NCI-H748 treated with DMSO at 0.1 percent for 48 hours (cell line): ENCODE results near the gene FOXF1.

Source experiments
- DNase-seq: peaks from one replicate; lab custom pipeline; 2025; lab: John Stamatoyannopoulos, UW

The FOXF1 gene

DNA sequence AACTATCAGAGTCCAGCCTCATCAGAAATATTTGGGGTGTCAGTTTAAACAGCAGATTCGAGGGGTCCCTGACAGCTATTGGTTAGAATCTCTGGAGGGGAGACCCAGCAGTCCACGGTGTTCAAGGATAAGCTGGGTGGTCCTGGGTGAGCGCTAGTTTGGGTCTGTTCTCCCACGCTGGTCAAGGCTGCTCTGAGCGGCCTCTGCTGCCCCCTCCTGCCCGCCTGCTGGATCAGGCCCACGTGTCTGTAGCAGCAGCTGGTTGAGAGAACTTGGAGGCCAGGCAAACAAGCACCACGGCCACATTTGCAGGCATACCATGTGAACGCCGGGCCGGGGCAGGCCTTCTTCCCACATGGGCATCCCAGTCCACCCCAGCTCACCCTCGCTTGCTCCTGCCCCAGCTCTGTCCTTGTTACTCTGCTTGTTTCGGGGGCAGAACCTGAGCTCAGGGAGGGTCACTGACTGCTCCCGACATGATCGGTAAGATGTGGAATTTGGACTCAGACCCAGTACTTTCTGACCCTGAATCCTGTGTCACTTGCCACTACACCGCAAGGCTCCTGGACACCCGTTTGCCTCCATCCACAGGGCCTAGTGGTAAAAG is 7.4 kb downstream of the FOXF1 start:
- peak; percentile 7 for DNase-seq

DNA sequence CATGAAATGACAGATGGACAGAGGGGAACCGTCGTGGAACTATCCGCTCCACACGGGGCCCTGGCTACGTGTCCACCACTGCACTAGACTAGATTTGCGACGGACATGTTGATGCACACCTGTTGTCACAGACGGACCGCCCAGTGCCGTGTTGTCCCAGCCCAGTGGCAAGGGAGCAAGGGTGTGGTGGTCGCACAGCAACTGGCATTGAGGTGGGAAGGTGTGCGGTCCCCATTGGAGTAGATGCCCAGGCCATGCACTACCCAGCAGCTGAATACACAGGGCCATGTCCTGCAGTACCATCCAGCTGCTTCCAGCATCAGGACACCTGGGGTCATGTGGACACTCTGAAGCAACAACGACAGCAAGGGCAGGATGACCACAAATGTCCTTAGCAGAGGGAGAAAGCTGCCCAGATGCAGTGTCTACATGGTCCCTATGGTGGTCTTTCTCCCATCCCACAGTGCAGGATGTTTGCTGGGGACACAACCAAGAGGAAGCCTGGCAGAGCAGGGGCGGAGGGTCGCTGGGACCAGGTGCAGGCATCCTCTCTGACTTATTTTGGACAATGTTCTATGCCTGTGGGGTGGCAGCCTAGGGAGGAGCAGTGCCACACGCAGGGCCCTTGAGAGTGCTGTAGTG is 8.8 kb downstream of the FOXF1 start:
- no peak for DNase-seq

- no peak for DNase-seq
Observed at GRCh38 chr16:86519649-86520316, 9.5 kb downstream of the FOXF1 start.

DNA sequence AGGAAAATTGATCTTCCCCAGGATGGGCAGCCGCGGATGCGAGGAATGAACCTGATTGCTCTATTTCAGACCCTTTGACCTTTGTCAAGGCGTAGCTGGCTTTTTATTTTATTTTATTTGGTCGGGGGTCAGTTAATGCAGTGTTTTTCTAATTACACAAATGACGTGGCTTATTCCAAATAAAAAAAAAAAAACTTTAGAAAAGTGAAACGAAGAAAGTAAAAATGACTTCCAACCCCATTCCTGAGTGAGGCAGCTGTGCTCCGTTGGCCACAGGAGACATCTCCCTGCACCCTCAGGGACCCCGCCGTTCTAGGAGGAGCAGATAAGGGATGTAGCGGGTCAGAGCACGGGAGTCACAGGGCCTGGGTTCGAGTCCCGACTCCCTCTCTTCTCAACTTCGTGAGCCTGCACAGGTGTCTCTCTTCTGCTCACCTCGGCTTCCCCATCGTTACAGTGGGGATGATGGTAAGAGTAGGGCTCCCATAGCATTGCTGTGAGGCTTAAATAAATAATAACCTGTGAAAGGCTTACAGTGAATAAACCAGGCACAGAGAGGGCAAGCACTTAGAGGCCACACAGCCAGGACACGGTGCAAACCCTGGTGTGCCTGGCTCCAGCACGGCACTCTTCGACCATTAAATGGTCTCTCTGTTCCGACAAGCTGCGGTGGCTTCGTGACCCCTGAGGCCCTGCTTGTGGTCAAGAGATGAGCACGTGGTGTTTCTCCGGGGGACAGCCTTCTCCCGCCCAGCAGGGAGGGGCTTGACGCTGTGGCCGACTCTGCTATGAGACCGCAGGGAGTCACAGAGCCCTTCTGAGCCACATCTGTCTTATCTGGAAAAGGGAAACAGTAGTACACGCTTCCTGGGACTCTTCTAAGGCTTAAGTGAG is 10.2 kb downstream of the FOXF1 start:
- DNase-seq, result no peak

DNA sequence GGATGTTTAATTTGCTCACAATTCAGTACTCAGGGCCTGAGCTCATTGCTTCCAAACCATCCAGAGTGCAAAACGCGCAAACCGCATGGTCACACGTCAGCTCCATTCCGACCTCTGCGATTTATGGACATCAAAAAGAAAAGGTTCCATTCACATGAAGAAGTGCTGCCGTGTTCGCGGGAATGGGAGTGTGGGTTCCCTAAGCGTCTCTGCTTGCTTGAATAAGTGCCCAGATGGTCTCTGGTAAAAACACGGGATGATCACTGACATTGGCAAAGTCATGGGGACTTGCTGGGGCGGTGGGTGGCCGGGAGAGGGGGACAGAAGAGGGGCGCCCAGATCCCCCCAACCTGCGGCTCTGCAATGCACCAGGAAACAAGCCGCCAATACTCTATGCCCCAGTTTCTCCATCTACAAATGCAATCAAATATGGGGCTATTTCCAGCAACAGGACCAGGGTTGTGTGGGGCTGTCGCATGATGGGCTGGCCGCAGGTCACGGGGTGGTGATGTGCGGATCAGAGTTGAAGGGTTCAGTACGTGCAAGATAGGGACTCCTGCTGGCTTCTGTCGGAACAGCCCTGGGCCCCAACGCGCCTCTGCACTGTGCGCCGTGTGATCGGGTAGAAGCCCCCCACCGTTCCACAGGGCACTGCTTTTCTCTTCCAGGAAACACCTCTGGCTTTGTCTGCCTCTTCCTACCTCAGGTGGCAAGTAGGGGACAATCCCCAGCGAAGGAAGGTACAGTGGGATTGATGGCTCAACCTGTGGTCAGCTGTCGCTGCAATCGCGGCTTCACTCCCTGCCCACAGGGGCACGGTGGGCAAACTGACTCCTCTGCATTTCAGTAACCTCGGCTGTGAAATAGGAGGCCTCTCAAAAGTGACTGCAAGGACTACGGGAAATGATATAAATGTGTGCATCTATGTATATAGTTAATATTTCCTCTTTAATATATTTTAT is 11.2 kb downstream of the FOXF1 start:
- DNase-seq, result no peak

DNA sequence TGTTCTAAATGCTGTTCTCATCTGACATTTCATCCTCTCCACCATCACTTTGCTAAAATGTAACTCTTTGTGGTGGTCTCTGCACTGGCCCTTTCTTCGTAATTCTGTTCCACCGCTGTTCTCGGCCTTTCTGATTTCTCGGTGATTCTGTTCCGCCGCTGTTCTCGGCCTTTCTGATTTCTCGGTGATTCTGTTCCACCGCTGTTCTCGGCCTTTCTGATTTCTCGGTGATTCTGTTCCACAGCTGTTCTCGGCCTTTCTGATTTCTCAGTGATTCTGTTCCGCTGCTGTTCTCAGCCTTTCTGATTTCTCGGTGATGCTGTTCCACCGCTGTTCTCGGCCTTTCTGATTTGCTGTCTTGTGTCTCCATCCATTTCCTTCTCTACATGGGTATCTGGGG is 12.3 kb downstream of the FOXF1 start:
- no peak for DNase-seq

DNA sequence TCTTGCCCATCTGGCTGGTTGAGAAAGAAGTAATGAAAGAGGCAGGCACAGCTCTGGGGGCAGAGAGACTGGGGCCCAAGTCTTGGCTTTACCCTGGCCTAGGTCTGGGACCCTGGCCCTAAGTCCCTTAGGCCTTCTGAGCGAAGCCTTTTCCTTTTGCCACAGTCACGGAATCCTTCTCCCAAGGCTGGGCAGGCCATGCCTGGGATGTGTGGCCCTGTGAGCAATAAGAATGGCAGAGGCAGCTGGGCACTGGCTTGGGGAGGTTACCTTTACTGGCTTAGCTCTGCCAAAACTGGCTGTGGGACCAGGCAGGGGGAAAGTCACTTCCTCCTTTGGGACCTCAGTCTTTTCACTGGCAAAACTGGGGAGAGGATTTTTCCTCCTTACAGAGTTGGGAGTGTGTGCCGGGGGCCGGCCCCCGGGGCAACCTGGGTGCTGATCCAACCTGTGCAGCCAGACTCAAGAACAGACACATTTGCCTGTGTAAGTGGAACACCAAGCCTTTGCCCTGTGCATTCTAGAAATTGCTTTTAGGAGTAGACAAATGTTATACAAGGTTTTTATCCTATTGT is 12.9 kb downstream of the FOXF1 start:
- no peak for DNase-seq

DNA sequence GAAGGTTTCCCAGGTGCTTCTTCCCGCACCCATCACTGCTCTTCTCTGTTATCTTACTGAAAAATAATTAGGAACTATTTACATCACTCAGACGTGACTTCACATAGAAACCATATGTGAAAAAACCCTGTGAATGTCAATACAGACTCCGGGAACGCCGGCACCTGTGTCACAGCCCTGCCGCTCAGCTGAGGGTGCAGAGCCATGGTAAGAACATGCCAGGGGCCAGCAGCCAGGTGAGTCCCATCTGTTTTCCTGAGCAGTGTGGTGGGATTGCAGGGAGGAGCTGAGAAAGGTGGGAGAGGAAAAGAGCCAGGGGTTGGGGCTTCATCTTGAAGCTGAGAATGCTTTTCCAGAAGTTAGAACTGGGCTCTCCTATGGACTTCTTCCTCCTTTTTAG is 13.7 kb downstream of the FOXF1 start:
- DNase-seq, result no peak

- DNase-seq, result no peak
Observed at GRCh38 chr16:86525696-86526095, 15.4 kb downstream of the FOXF1 start.

DNA sequence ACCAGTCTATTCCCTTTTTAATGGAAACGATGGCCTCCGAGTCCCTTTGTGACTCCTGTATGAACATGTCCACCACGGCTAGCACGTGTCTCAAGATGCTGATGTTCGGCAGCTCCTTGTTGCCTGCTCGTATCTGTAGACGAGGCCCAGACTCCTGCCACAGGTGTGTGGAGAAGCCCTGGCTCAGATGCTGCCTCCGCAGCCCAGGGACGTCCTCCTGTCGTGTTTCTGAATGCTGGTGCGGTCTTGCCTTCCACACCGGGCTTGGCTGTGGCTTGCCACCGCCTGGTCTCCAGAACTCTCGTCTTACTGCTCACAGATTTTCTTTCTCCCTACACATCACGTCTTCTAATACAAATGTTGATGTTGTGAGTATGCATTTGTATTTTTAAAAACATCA is 17.0 kb downstream of the FOXF1 start:
- DNase-seq, result no peak

DNA sequence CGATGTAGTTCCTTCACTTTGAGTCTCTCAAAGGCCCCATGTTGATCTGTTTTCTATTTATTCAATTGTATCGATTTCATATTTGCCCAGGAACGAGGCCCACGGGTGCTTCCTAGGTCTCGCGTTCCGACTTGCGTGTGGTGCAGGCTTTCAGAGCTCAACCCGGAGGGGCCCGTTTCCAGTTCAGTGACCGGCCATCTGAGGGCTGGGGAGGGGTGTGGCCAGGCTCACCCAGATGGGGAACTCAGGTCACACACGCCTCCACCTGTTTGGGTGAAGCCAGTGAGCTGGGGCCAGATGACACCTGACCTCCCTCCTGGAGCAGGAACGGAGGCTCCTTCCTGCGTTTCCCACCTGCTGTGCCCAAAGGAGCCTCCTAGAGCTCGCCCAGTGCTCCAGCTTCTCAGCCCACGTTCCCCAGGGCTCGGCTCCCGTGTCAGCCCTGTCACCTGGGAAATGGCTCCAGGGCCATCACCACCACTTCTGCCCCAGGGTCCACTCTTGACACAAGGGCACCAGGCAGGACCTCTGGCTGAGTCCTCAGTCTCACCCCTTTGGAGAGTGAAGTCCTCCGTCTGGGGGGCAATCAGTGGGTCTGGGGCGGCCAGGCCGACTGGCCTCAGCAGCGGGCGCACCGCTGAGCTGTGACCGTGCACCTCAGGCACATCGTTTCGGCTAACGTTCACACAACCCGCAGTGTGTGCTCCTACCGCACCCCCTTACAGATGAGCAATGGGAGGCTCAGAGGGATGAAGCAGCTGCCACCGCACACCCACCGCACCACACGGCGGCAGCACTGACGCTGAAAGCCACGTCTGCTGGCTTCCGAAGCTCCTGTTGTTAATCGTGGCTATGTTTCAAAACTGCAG is 18.0 kb downstream of the FOXF1 start:
- no peak for DNase-seq

DNA sequence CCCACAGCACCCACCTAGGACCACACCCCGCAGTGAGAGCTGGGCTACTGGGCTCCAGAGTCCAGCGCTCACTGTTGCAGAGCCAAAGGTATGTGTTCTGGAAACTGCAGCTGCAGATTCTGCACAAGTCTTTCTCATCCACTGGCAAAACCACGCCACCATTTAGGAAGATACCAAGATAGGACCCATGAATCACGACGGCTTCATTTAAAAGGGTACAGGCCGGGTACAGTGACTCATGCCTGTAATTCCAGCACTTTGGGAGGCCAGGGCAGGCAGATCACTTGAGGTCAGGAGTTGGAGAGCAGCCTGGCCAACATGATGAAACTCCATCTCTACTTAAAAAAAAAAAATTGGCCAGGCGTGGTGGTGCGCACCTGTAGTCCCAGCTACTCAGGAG is 18.8 kb downstream of the FOXF1 start:
- DNase-seq, result no peak

DNA sequence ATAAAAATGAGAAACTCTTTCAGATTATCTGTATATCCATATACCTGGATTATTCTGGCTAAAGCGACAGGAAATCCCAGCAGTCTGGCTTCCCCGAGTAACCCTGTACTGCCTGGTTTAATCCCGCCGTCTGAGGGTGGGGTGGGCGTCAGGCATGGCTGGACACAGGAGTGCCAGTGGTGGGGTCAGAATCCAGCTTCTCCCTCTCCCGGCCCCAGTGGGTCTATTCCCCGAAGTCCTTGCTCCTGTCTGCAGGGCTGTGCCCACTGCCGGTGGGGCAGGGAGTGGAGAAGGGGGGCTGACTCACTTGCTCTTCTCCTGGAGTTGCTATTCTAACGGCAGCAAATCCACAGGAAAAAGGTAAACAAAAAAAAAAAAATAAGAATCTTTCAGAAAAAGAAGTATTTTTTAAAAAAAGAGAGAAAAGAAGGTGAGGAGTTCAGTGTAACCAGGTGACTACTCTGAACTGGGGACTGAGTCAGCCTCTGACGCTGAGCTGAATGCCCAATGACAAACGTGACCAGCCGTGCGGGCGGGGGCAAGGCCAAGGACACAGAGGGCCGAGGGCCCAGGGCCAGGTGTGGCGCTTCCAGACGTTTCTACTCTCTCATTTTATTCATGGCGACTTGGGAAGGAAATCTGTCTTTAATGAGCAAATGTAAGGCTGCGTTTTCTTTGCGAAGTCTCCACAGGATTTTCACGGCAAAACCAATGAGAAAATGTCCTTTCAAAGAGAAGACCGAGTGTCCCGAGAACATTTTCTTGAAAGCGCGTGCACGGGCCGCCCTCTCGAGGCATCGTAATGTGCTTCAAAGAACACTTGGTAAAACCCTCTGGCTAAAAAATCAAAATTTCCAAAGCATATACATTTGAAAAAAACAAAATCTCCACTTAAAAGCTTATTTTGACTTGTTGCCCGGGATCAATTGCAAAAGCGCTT is 20.2 kb downstream of the FOXF1 start:
- DNase-seq, result no peak

DNA sequence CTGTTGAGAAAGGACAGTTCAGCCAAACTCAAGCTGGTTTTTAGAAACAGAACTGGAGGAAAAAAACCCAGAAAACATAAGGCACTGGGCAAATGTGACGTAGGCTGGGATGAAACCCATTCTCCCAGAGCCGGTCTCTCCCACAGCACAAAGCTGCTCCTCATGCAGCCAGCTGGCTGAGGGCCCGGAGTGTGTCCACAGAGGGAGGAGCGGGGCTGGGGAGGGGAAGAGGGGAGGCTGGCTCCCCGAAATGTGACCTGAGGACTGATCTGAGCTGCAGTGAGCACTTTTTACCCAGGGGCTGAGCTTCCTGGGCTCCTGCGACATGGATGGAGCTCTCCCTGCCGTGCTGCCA is 20.8 kb downstream of the FOXF1 start:
- DNase-seq, result no peak

GRCh38 chr16:86531641-86532525 is 21.6 kb downstream of the FOXF1 start:
- no peak for DNase-seq

- no peak for DNase-seq
Observed at GRCh38 chr16:86532526-86532815, 22.1 kb downstream of the FOXF1 start.

- DNase-seq, result no peak
Observed at GRCh38 chr16:86533076-86533475, 22.7 kb downstream of the FOXF1 start.

DNA sequence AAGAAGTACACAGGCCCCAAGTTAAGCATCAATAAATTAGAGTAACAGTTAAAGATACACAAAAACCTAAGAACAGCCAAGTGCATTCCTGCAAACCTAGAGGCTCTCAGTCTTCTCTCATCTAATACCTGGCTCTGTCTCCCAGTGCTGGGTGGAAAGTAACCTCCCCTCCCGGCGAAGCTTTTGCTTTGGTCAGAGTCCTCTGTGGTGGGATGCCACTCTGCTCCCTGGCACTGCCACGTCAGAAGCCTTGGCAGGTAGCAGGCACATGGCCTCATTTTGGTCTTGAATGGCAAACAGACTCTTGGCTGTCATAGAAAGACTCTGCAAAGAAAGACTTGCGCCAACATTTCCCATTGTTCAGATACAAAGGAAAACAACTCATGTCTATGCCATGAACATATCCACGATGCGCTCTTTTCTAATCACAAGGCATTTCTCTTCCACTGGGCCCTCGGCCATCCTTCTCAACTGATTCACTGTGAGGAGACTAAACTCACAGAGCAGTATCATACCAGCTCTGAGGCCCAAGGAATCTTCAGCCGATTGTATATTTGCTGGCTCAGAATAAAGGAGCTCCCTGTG is 23.5 kb downstream of the FOXF1 start:
- no peak for DNase-seq
